ENCODE results near the gene ACSL1.
A peak's percentile ranks its signal among the peaks of the same experiment; 100 is the strongest.
"Not testable (repeated sequence)": the region's sequence is repeated elsewhere in the genome, so short reads cannot be mapped to it uniquely, and the experiment has no call there.

Gene ACSL1

DNA sequence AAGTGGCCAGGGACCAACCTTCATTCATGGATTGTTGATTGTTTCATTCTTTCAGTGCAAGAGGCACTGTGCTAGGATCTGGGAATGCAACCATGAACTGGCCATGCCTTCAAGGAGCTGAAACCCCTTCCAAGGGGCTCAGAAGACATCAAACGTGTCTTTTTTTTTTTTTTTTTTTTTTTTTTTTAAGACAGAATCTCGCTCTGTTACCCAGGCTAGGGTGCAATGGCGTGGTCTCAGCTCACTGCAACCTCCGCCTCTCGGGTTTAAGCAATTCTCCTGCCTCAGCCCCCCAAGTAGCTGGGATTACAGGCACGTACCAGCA is 13.3 kb upstream of the ACSL1 start:
- DNase-seq (ENCODE audit: low spot score): not testable (repeated sequence)

DNA sequence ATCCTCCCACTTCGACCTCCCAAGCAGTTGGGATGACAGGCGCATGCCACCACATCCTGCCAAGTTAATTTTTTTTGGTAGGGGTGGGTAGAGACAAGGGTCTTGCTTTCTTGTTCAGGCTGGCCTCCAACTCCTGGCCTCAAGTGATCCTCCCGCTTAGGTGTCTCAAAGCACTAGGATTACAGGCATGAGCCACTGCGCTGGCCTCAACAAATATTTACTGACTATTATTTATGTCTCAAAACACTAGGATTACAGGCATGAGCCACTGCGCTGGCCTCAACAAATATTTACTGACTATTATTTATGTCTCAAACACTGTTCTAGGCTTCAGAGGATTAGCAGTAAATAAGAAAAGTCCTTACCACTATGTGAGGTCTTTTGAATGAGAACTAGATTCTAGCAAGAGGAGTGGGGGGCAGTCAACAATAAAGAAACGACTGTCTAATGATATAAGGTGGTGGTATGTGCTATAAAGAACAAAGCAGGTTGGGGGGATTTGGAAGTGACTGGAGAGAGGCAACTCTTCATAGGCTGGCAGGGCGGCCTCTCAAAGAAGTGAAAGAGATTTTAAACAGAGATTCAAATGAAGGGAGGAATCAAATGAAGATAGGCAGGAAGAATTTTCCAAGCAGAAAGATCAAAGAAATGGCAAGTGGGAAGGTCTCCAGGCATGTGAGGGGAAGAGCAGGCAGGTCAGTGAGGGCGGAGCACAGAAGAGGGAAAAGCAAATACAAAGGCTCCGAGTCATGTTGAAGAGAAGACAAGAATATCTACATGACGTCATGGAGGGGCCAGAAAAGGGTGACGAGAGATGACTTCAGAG is 12.7 kb upstream of the ACSL1 start:
- DNase-seq (ENCODE audit: low spot score): no peak

- DNase-seq (ENCODE audit: low spot score): no peak
These were observed 10.8 kb upstream of the ACSL1 start for GRCh38 chr4:184836613-184837012.

GRCh38 chr4:184833046-184833838 is 7.5 kb upstream of the ACSL1 start:
- no peak for DNase-seq (ENCODE audit: low spot score)

DNA sequence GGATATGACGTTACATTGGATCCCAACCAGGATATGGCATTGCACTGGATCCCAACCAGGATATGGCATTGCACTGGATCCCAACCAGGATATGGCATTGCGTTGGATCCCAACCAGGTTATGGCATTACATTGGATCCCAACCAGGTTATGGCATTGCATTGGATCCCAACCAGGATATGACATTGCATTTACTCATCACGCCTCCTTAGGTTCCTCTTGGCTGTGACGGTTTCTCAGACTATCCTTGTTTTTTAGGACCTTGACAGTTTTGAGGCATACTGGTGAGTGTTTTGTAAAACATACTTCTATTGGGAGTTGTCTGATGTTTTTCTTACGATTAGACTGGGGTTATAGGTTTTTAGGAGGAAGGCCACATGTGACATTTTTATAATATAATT is 5.4 kb upstream of the ACSL1 start:
- no peak for DNase-seq (ENCODE audit: low spot score)

DNA sequence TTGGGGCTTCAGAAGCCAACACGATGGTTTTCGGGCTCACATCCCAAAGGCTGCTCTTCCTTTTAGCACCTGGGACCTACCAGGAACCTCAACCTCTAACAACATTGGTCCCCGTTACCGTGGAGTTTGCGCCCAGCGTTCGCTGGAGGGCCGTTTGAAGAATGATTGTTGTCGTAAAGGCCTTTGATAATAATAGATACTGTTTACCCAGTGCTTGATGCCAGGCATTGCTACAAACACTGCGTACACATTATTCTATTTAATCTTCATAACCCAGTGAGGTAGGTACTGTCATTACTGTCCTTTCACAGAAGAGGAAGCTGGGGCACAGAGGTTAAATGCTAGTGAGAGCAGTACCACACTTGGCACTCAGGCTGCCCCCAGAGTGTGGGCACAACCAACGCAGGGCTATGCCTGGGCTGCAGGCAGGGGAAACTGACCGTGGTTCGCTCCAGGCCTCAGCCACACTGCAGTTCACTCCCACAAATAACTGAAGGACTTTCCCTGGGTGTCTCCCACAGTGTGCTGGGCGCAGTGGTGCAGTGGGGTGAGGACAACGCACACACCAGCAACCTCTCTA is 1.0 kb upstream of the ACSL1 start:
- no peak for DNase-seq (ENCODE audit: low spot score)

GRCh38 chr4:184825141-184825895 is 450 bp downstream of the ACSL1 start:
- DNase-seq (ENCODE audit: low spot score): peak; percentile 83

DNA sequence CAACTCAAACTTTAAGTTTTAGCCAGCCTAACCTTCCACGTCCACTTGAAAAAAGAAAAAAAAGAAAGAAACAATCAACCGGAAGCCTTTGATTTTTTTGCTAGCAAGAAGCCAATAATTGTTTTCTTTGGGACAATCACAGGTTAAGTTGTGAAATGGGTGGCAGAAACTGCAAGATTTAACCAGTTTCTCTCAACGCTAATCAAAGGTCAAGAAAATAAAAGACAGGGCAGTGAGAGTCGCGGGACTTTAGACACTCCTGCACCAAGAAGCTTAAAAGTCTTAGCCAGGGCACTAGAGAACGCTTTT is 1.0 kb downstream of the ACSL1 start:
- DNase-seq (ENCODE audit: low spot score): no peak

DNA sequence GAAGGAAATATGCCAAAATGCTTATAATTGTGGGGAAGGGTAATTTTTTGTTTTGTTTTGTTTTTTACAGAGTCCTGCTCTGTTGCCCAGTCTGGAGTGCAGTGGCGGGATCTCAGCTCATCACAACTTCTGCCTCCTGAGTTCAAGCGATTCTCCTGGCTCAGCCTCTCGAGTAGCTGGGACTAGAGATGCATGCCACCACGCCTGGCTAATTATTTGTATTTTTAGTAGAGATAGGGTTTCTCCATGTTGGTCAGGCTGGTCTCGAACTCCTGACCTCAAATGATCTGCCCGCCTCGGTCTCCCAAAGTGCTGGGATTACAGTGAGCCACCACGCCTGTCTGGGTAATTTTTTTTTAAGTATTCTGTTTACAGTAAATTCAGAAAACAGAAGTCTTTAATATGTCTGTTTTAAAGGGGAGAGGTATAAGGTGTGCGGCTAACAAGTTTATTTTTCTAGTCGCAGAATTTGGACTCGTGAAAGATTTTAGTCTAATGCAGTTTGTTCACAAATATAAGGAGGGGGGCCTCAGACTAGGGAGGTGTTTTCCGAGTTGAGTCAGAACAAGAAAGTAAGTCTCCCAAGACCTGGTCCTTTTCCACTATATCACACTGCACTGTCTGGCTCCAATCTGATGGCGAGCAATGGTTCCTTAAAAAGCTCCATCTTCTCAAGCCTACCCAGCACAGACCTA is 1.5 kb downstream of the ACSL1 start:
- no peak for DNase-seq (ENCODE audit: low spot score)

DNA sequence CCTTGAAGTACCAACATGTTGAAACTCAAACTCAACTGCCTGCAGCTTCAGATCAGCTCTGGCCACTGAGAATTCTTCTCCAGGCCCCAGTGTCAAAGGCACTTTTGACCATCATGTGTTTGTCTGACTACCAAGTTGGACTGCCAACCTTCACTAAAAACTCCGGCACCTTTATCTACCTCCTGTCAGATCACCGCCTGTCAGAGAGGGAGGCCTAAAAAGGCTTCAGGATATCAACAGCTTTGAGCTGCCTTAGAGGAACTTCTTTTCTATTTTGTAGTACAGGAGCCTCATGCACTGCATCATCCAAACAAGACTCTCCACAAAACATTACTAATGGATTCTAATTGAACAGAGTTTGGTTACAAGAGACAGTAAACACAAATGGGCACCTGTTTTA is 2.8 kb downstream of the ACSL1 start:
- DNase-seq (ENCODE audit: low spot score): no peak

DNA sequence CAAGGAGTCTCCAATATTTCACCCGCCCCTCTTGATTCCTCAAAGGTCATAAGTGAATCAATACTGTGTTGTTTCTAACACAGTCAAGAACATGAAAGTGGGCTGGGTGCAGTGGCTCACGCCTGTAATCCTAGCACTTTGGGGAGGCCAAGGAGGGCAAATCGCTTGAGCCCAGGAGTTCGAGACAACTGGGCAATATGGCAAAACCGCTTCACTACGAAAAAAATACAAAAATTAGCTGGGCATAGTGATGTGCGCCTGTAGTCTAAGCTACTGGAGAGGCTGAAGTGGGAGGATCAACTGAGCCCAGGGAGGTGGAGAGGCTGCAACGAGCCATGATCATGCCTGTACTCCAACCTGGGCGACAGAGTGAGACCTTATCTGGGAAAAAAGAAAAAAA is 3.4 kb downstream of the ACSL1 start:
- no peak for DNase-seq (ENCODE audit: low spot score)

GRCh38 chr4:184821242-184821641 is 4.5 kb downstream of the ACSL1 start:
- no peak for DNase-seq (ENCODE audit: low spot score)

- DNase-seq (ENCODE audit: low spot score): no peak
These were observed 6.0 kb downstream of the ACSL1 start for GRCh38 chr4:184819786-184820185.

GRCh38 chr4:184818216-184818564 is 7.6 kb downstream of the ACSL1 start:
- DNase-seq (ENCODE audit: low spot score): no peak

DNA sequence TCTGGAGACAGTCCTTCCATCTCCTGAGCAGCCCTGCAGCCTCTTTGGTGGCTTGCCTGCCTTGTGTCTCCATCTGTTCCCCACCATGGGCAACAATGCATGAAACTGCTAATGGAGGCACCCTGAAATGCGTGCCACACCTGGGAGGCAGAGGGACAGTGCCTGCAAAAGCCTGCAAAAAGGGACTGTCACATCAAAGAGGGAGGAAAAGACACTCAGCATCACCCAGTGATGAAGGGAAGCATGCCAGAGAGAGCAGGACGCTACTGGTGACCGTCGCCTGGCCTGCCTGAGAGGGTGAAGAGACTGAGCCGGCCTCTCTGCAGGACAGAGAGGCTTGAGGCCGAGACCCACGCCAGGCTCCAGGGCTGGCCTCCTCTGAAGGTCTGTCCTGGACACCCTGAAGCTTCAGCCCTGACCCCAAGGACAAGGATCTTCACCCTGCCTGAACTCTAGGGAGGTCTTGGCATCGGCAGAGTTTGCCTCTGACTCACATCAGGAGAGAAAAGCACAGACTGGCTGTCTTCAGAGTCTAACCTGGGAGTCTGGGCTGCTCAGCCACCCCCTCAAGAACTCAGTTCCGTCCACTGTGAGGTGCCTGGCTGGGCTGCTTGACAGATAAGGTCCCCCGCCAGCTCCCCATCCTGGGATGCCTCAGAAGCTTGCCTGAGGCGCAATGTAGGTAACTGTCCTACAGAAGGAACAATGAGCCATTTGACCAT is 8.1 kb downstream of the ACSL1 start:
- DNase-seq (ENCODE audit: low spot score): no peak

DNA sequence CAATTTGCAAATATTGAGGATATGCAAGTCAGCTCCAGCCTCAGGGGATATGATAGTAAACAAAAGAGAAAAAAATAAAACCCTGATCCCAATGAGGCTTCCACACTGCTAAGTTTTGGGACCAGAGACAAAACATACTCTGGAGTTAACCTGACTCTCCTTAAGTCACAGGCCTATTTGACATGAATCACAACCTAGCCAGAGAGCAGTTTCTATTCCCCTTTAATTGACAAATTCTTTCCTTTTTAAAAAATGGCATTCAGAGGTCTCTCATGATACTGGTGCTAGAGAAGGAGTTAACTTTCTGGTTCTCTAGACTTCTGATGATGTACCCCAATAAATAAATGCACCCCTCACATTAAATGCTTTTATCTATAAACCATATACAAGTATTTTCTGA is 8.8 kb downstream of the ACSL1 start:
- DNase-seq (ENCODE audit: low spot score): no peak

DNA sequence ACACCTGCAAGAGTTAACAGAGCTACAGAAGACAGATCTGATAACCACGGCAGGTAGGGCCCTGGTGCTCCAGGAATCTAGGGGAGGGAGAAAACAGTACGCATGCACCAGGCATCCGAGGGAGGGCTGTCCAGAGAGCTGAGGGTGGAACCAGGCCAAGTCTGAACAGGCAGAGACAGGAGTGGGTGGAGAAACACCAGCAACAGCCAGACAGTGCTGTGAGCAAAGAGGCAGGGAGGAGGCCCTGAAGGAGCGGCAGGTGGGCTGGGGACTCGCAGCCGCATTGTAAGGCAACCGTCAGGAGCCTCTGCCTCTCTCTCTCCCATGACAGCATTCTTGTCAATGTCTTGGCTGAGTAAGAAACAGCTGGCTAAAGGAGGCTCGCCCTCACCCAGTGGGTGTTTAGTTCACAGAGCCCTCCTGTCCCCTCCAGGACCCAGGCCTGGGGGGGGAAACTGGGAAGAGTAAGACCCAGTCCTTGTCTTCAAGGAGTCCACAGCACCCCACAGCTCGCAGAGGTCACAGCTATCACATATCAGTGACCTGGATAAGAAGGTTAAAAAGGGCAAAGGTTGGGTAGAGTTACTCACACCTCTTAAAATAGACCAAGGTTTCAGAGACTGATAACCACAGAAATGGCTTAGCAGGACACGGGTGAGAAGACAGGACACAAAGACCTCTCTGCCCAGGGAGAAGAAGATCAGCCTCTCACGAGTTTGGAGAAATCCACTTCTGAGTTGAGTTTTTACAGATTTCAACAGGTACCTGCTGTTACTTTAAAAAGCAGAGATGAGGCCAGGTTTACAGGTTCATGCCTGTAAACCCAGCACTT is 10.5 kb downstream of the ACSL1 start:
- DNase-seq (ENCODE audit: low spot score): peak; percentile 79

DNA sequence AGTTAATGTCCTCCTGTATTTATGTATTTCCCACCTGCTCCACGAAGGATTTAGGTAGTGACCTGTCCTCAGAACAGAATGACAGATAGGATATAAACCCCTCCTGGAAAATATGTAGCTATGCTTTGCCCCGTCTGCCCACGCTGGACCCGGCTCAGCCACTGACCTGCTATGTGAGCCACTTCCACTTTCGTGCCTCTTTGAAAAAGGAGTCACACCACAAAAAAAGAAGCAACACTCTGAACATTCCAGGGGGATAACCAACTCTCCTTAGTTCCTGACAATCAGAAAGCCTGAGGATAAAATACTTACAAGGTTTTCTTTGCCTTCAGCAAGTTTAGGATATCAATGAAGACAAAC is 11.1 kb downstream of the ACSL1 start:
- no peak for DNase-seq (ENCODE audit: low spot score)

GRCh38 chr4:184812651-184813181 is 13.1 kb downstream of the ACSL1 start:
- DNase-seq (ENCODE audit: low spot score): no peak

DNA sequence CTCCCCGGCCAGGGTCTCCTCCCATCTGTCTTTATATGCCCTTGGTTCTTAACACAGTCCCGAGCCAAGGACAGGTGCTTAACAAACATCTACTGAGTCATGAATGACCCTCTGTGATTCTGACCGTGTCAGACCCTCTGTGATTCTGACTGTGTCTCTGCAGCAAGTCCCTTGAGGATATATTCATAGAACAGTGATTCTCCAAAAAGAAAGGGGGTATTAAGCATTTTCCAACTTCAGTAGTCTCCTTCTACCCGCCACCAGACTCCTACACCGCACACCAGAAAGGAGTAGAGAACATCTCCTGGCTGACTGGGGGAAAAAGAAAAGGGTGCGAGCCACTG is 13.6 kb downstream of the ACSL1 start:
- no peak for DNase-seq (ENCODE audit: low spot score)

All from AG20443 (cell line).